ENCODE measurements around the gene COG7. TPM values are rescaled to one million over a fixed set of nuclear protein-coding genes. Genes with fewer than 3 reads are reported as not detected.

Gene COG7
- polyA plus RNA-seq, 1 donor (not counting 4 experiments of a cell fraction or from before 2014, with no cell fraction given) = 14.7 TPM

DNA sequence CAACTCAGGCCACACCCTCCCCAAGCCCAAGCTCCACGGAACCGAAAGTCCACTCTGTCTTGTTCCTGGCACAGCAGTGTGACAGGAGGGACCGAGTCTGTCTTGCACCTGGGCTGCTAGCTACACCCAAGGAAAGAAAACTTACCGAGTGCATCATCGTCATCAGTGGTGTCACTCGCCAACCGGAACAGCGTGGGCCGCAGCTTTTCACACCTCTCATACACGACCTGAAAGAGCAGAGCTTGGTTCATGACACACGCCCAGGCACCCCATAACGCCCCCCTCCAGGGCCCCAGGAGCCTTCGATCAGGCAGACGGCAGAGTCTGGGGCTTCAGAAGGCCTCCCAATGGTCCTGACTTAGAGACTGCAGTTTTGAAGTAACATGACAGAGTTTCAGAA, 29.8 kb upstream of the COG7 start:
- FAIRE-seq = no peak
- Histone ChIP-seq H4K20me1 (ENCODE audit: control insufficient read depth, extremely low read depth, insufficient read depth, low read length) (no peaks in the 10 kb centered on the region), H3K4me1 (ENCODE audit: control insufficient read depth, extremely low read depth, insufficient read depth, low read length) (no peaks in the 10 kb centered on the region), H3K27ac (ENCODE audit: control insufficient read depth, insufficient read depth, low read length) (no peak overlapping the region), H3K9me3 (ENCODE audit: control insufficient read depth, low read depth, low read length) (no peaks in the 10 kb centered on the region), H2AFZ (ENCODE audit: control insufficient read depth, low read length) (no peak overlapping the region), H3K4me3 (ENCODE audit: control insufficient read depth in 2 of 3, extremely low read depth in 1 of 3, insufficient read depth in 2 of 3, low read depth in 1 of 3, low read length in 3 of 3) (no peak overlapping the region), H3K4me2 (ENCODE audit: control insufficient read depth, extremely low read depth, insufficient read depth, low read depth, low read length) (no peak overlapping the region), H3K27me3 (ENCODE audit: control insufficient read depth, extremely low read depth, insufficient read depth, low read length) (no peaks in the 10 kb centered on the region), H3K79me2 (ENCODE audit: control insufficient read depth, insufficient read depth, low read length) (no peaks in the 10 kb centered on the region), H3K9ac (ENCODE audit: control insufficient read depth, extremely low read depth, insufficient read depth, low read length) (no peak overlapping the region), H3K36me3 (ENCODE audit: control insufficient read depth in 2 of 2, extremely low read depth in 1 of 2, insufficient read depth in 2 of 2, low read length in 2 of 2) (peaks cover 45 to 66% of the 10 kb centered on the region in 2 experiments), H3K9me1 (ENCODE audit: control insufficient read depth, extremely low read depth, insufficient read depth, low read length) (peaks cover 4% of the 10 kb centered on the region)
- no peak for DNase-seq (ENCODE audit: low read depth, low spot score)
- dilution Hi-C loops (cut with MboI; ENCODE audit: extremely low pct_ligation_motif_present, low sequenced_read_pairs) = no loop called here
- no peak for TF ChIP-seq EZH2 (IDR thresholded peaks at IDR 0.05; ENCODE audit: low read length)
- TF ChIP-seq, protein P1, sequence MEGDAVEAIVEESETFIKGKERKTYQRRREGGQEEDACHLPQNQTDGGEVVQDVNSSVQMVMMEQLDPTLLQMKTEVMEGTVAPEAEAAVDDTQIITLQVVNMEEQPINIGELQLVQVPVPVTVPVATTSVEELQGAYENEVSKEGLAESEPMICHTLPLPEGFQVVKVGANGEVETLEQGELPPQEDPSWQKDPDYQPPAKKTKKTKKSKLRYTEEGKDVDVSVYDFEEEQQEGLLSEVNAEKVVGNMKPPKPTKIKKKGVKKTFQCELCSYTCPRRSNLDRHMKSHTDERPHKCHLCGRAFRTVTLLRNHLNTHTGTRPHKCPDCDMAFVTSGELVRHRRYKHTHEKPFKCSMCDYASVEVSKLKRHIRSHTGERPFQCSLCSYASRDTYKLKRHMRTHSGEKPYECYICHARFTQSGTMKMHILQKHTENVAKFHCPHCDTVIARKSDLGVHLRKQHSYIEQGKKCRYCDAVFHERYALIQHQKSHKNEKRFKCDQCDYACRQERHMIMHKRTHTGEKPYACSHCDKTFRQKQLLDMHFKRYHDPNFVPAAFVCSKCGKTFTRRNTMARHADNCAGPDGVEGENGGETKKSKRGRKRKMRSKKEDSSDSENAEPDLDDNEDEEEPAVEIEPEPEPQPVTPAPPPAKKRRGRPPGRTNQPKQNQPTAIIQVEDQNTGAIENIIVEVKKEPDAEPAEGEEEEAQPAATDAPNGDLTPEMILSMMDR (optimal IDR thresholded peaks at IDR 0.05 in 1 of 3, IDR thresholded peaks at IDR 0.05 in 1 of 3, conservative IDR thresholded peaks at IDR 0.05 in 1 of 3; ENCODE audit: extremely low read depth in 1 of 3, insufficient read depth in 2 of 3, low read length in 3 of 3) = no peak

DNA sequence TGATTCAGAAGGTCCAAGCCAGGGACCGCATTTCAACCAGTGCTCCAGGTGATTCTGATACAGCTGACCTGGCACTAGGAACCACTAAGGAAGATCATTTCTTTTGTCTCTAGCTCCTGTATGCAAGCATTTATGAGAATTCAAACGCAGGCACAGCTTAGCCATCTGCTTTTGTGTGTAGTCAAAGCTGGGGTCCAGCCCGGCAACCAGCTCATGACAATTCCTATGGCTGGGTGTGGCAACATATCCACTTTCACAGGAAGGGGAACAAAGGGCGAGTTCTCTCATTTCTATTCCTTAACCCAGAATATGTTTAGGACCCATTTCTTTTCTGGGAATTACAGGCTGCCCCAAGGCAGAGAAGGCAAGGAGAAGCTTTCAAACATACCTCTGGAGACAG, 27.3 kb upstream of the COG7 start:
- H3K27ac ChIP-seq (ENCODE audit: control insufficient read depth, insufficient read depth, low read length) = no peak overlapping the region
- H3K9me1 ChIP-seq (ENCODE audit: control insufficient read depth, extremely low read depth, insufficient read depth, low read length) = no peaks in the 10 kb centered on the region
- no peak overlapping the region for H3K4me2 ChIP-seq (ENCODE audit: control insufficient read depth, extremely low read depth, insufficient read depth, low read depth, low read length)
- no peak for FAIRE-seq
- H2AFZ ChIP-seq (ENCODE audit: control insufficient read depth, low read length) = no peak overlapping the region
- no peaks in the 10 kb centered on the region for H3K9me3 ChIP-seq (ENCODE audit: control insufficient read depth, low read depth, low read length)
- H3K4me3 ChIP-seq (ENCODE audit: control insufficient read depth in 2 of 3, extremely low read depth in 1 of 3, insufficient read depth in 2 of 3, low read depth in 1 of 3, low read length in 3 of 3) = no peak overlapping the region
- no peaks in the 10 kb centered on the region for H3K27me3 ChIP-seq (ENCODE audit: control insufficient read depth, extremely low read depth, insufficient read depth, low read length)
- dilution Hi-C loops (cut with MboI; ENCODE audit: extremely low pct_ligation_motif_present, low sequenced_read_pairs) = no loop called here
- TF ChIP-seq, protein P1 (optimal IDR thresholded peaks at IDR 0.05 in 1 of 3, IDR thresholded peaks at IDR 0.05 in 1 of 3, conservative IDR thresholded peaks at IDR 0.05 in 1 of 3; ENCODE audit: extremely low read depth in 1 of 3, insufficient read depth in 2 of 3, low read length in 3 of 3) = no peak
- TF ChIP-seq EZH2 (IDR thresholded peaks at IDR 0.05; ENCODE audit: low read length) = no peak
- no peak overlapping the region for H3K9ac ChIP-seq (ENCODE audit: control insufficient read depth, extremely low read depth, insufficient read depth, low read length)
- peaks cover 36 to 55% of the 10 kb centered on the region in 2 experiments for H3K36me3 ChIP-seq (ENCODE audit: control insufficient read depth in 2 of 2, extremely low read depth in 1 of 2, insufficient read depth in 2 of 2, low read length in 2 of 2)
- no peaks in the 10 kb centered on the region for H3K79me2 ChIP-seq (ENCODE audit: control insufficient read depth, insufficient read depth, low read length)
- H3K4me1 ChIP-seq (ENCODE audit: control insufficient read depth, extremely low read depth, insufficient read depth, low read length) = no peaks in the 10 kb centered on the region
- no peak for DNase-seq (ENCODE audit: low read depth, low spot score)
- H4K20me1 ChIP-seq (ENCODE audit: control insufficient read depth, extremely low read depth, insufficient read depth, low read length) = no peaks in the 10 kb centered on the region

Measured in keratinocyte (primary cell).